Loucy (cell line): ENCODE measurements around the gene CIC.

Source experiments
- H2AFZ ChIP-seq: fragments of 200-600 bp; sonication (generic); 2 replicates; pipeline ENCODE4 v1.6.0; 2016; ENCODE audit warnings: antibody characterized with exemption, mild to moderate bottlenecking, low read length, moderate library complexity
- H3F3A ChIP-seq: fragments of 200-600 bp; 2 replicates; pipeline ENCODE4 v1.6.0; 2016; ENCODE audit warnings: antibody characterized with exemption, low read depth, mild to moderate bottlenecking
- H3K27me3 ChIP-seq: fragments of 200-600 bp; sonication (generic); 2 replicates; pipeline ENCODE4 v1.6.1; 2014; ENCODE audit warnings: low read length, mild to moderate bottlenecking; ENCODE audit not compliant: insufficient read depth, poor library complexity, severe bottlenecking
- H3K36me3 ChIP-seq: fragments of 200-600 bp; sonication (generic); 2 replicates; pipeline ENCODE4 v1.6.1; 2016; ENCODE audit warnings: low read length; ENCODE audit not compliant: insufficient read depth
- H3K4me1 ChIP-seq: fragments of 200-600 bp; sonication (generic); 2 replicates; pipeline ENCODE4 v1.5.1; 2014; ENCODE audit warnings: low read length, mild to moderate bottlenecking; ENCODE audit not compliant: insufficient read depth, poor library complexity, severe bottlenecking
- H3K4me2 ChIP-seq: fragments of 200-600 bp; sonication (generic); 2 replicates; pipeline ENCODE4 v1.6.0; 2014; ENCODE audit warnings: antibody characterized with exemption, low read length, low read depth, mild to moderate bottlenecking; ENCODE audit not compliant: poor library complexity, severe bottlenecking
- H3K4me3 ChIP-seq: fragments of 200-600 bp; sonication (generic); 2 replicates; pipeline ENCODE4 v1.5.1; 2014; ENCODE audit warnings: low read length, mild to moderate bottlenecking, mixed read lengths; ENCODE audit not compliant: poor library complexity, severe bottlenecking
- H3K79me2 ChIP-seq: fragments of 200-600 bp; sonication (generic); 2 replicates; pipeline ENCODE4 v1.6.1; 2014; ENCODE audit warnings: low read length; ENCODE audit not compliant: insufficient read depth
- H3K9ac ChIP-seq: fragments of 200-600 bp; sonication (generic); 2 replicates; pipeline ENCODE4 v1.6.0; 2014; ENCODE audit warnings: mild to moderate bottlenecking, low read depth, low read length, moderate library complexity; ENCODE audit not compliant: poor library complexity, severe bottlenecking
- H3K9me2 ChIP-seq: fragments of 200-600 bp; sonication (generic); replicated peaks from 2 replicates; pipeline ENCODE4 v1.6.1; 2016; ENCODE audit warnings: low read depth, low read length, mixed read lengths
- H3K9me3 ChIP-seq: fragments of 200-600 bp; sonication (generic); 2 replicates; pipeline ENCODE4 v1.6.1; 2014; ENCODE audit warnings: mild to moderate bottlenecking, antibody characterized with exemption, low read length, low read depth; ENCODE audit not compliant: insufficient read depth
- H4K20me1 ChIP-seq: fragments of 200-600 bp; sonication (generic); 2 replicates; pipeline ENCODE4 v1.6.0; 2014; ENCODE audit warnings: antibody characterized with exemption, low read length, mild to moderate bottlenecking; ENCODE audit not compliant: insufficient read depth, poor library complexity, severe bottlenecking
- EZH2phosphoT487 ChIP-seq: fragments of 200-600 bp; IDR thresholded peaks from 2 replicates; pipeline ENCODE4 v1.6.1; 2018; ENCODE audit warnings: antibody characterized with exemption, mild to moderate bottlenecking, moderate library complexity, borderline replicate concordance
- TF ChIP-seq, protein P1 (sequence below): fragments of 200-600 bp; sonication (generic); conservative IDR thresholded peaks from 2 replicates; pipeline ENCODE4 v1.5.1; 2014; ENCODE audit warnings: mild to moderate bottlenecking, antibody characterized with exemption, low read length

The CIC gene

DNA sequence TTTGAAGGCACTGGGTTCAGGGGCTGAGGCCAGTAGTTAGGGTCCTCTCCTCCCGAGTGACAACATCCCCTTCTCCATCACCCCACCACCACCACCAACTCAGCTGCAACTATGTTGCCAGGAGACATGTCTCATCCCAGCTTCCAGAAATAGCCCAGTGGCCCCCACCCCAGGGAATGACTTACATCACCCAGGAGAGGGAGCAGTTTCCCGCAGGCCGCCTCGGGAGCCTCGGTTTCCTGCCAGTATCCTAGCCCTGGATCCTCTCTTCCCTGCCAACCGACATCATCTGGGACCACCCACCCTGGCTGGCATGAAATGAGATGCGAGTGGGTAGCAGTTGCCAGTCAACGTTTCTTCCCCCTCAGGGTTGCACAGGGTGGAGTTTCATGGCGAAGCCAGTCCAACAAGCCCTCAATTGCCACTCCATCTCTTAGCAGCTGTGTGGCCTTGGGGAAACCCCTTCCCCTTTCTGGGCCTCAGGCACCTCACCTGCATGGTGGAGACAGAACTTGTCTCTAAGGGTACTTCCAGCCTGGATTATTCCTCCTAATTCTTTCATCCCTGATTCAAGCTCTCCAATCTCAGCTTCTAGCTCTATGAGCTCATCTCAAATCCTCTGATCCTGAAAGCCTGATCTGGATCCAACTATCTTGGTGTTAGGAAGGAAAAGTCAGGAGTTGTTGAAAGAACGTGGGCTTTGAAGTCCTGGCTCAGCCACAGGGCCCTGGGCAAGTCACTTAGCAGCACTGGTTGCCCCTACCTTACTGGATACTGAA lies 22.7 kb upstream of the CIC start:
- Histone ChIP-seq H2AFZ (no peak overlapping the region), H3K4me1 (peaks cover 12% of the 10 kb centered on the region), H3K27me3 (no peaks in the 10 kb centered on the region)

DNA sequence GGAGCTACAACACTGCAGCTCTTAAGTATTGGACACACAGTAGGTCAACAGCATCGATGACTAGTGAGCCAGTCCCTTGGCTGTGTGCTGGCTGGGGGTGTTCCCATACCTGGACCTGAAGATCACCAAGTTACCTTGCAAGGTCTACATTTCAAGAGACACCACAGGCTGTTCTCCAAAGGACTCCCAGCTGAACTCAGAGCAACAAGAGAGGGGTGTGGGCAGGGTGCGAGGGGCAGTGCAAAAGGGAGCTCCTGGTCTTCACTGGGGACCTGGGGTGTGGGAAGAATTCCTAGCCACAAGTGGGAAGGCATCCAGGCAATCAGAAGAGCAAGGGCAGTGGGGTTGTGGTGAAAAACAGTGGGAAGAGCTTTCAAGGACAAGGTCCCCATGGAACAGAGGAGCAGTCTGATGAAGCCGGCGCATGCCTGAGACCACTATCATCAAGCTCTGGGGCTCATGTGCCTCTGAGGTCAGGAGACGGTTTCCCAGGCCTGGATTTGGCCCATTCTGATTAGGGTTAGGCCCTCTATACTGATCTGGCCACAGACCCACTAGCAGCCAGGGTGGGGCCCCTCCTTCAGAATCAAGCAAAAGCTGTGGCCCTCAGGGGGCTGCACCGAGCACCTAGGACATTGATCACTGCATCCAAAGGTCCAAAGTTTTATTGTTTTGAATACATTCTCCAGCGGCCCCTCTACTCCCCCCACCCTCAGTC lies 22.0 kb upstream of the CIC start:
- no peak overlapping the region for H3K9ac ChIP-seq

More for the DNA sequence above, 22.7 kb upstream of the CIC start:
- no peak overlapping the region for H3K9ac ChIP-seq
- H3K4me3 ChIP-seq, result no peak overlapping the region
- no peaks in the 10 kb centered on the region for H3K9me2 ChIP-seq
- H3K36me3 ChIP-seq, result no peaks in the 10 kb centered on the region
- H3K9me3 ChIP-seq, result no peaks in the 10 kb centered on the region
- H3F3A ChIP-seq, result no peaks in the 10 kb centered on the region
- H3K4me2 ChIP-seq, result no peak overlapping the region
- no peaks in the 10 kb centered on the region for H4K20me1 ChIP-seq
- TF ChIP-seq, protein P1, sequence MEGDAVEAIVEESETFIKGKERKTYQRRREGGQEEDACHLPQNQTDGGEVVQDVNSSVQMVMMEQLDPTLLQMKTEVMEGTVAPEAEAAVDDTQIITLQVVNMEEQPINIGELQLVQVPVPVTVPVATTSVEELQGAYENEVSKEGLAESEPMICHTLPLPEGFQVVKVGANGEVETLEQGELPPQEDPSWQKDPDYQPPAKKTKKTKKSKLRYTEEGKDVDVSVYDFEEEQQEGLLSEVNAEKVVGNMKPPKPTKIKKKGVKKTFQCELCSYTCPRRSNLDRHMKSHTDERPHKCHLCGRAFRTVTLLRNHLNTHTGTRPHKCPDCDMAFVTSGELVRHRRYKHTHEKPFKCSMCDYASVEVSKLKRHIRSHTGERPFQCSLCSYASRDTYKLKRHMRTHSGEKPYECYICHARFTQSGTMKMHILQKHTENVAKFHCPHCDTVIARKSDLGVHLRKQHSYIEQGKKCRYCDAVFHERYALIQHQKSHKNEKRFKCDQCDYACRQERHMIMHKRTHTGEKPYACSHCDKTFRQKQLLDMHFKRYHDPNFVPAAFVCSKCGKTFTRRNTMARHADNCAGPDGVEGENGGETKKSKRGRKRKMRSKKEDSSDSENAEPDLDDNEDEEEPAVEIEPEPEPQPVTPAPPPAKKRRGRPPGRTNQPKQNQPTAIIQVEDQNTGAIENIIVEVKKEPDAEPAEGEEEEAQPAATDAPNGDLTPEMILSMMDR, result no peak
- no peak for TF ChIP-seq EZH2phosphoT487
- peaks cover 19% of the 10 kb centered on the region for H3K79me2 ChIP-seq

DNA sequence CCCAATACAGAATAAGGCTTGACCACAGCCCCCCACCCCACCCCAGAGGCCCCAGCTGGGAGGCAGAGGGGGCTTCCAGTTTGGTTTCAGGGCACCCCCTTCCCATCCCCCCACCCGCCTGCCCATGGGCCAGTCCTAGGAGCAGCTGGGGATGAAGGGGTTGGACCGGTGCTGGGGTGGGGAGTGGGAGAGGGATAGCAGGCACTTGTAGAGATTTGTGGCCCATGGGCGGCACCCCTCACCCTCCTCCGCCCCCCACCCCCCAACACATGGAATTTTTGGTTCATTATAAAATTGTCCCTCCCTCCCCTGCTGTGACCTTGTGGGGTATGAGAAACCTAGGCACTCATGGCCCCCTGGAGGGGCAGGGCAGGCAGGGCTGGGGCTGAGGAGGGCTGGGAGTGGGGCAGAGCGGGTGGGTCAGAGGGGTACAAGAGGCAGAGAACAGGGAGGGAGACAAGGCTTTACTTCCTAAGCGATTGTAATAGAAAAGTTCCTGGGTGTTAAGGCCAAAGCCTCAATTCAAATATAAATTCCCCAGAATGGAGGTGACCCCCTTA lies 21.3 kb upstream of the CIC start:
- Histone ChIP-seq H3K9ac (no peak overlapping the region), H3K9me2 (no peaks in the 10 kb centered on the region), H3K79me2 (peaks cover 24% of the 10 kb centered on the region), H3K4me2 (no peak overlapping the region), H3K4me3 (no peak overlapping the region), H3F3A (no peaks in the 10 kb centered on the region), H4K20me1 (no peaks in the 10 kb centered on the region), H2AFZ (no peak overlapping the region), H3K9me3 (no peaks in the 10 kb centered on the region), H3K36me3 (no peaks in the 10 kb centered on the region), H3K27me3 (no peaks in the 10 kb centered on the region), H3K4me1 (peaks cover 12% of the 10 kb centered on the region)
- TF ChIP-seq EZH2phosphoT487, result no peak
- TF ChIP-seq, protein P1, result no peak

More for the DNA sequence above, 22.0 kb upstream of the CIC start:
- H3K4me3 ChIP-seq, result no peak overlapping the region
- no peak for TF ChIP-seq EZH2phosphoT487
- H3F3A ChIP-seq, result no peaks in the 10 kb centered on the region
- H3K27me3 ChIP-seq, result no peaks in the 10 kb centered on the region
- no peak overlapping the region for H2AFZ ChIP-seq
- H3K9me3 ChIP-seq, result no peaks in the 10 kb centered on the region
- no peaks in the 10 kb centered on the region for H4K20me1 ChIP-seq
- H3K4me2 ChIP-seq, result no peak overlapping the region
- H3K79me2 ChIP-seq, result peaks cover 19% of the 10 kb centered on the region; the same call in 1 of the 2 replicates
- H3K4me1 ChIP-seq, result peaks cover 7% of the 10 kb centered on the region
- no peaks in the 10 kb centered on the region for H3K9me2 ChIP-seq
- H3K36me3 ChIP-seq, result no peaks in the 10 kb centered on the region
